Measurements from ENCODE around the gene PANK3.

DNA sequence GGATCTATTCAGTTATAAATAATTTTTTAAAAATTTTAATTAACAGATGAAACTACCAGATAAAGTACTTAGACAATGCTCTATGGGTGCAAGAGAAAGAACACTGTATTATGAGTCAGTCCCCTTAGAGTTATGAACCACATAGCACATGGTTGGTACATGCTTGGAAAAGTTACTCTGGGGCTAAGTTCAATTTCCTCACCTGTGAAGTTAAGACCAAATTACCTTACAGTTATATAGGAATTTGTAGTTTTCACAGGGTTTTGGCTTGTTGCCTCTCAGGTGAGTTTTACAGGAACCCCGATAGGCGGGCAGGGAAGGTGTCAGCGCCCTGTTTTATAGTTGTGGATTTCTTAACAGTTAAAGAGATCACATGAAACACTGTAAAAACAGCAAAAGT lies 1.2 kb downstream of the PANK3 start:
- TF ChIP-seq EZH2 (IDR thresholded peaks at IDR 0.05; ENCODE audit: insufficient read depth, poor library complexity, severe bottlenecking) (no peak), EZH2phosphoT487 (IDR thresholded peaks at IDR 0.05; ENCODE audit: insufficient read depth, low read depth) (no peak)
